Right lobe of liver (tissue), 4 donors: ENCODE measurements around the gene VCL.

ENCODE experiments used
- CTCF ChIP-seq, 4 donors: fragments of 200-600 bp in 3 of 4; fragments of 450-650 bp in 1 of 4; IDR thresholded peaks; one replicate each; pipeline versions ENCODE4 v1.5.1 to v1.8.0; 2016 to 2022; ENCODE audit warnings: antibody characterized with exemption in 4 of 4, mild to moderate bottlenecking in 2 of 4
- POLR2A ChIP-seq: fragments of 450-650 bp; IDR thresholded peaks from one replicate; pipeline ENCODE4 v1.6.1; 2017; ENCODE audit warnings: antibody characterized with exemption, mild to moderate bottlenecking
- donor health status: DM: no; HTN: no; CAD: no.
- donor health status: DM: no; HTN: no; CAD: no.
- donor health status: DM: no; HTN: yes; CAD: no.

GRCh38 chr10:74063256-74063655 lies 65.3 kb downstream of the VCL start:
- TF ChIP-seq CTCF (IDR thresholded peaks at IDR 0.05) (no peak), POLR2A (no peak)
